Measurements from ENCODE around the gene LRRC63.
A peak's percentile ranks its signal among the peaks of the same experiment; 100 is the strongest.

The LRRC63 gene

DNA sequence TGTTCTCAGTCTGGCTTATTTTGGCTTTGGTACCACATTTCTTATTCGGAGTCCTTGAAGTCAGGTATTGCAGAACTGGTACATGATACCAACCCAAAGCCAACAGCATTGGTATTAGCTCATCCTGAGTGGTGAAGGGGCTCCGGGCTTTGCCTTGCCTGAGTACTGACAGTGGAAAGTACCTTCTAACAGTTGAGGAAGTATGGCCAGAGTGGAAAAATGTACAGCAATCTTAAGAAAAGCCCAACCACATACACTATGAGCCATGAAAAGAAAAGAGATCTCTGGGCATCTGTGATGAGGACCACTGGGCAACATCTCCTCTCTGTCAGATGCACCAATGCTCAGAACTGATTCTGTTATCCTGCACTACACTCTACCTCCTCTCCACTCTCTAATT, 38.1 kb upstream of the LRRC63 start:
- Histone ChIP-seq H3K4me1 (no peaks in the 10 kb centered on the region), H3K27me3 (ENCODE audit: low read depth) (no peaks in the 10 kb centered on the region), H3K4me3 (no peak overlapping the region), H3K36me3 (replicated peaks) (no peaks in the 10 kb centered on the region), H3K9me3 (no peaks in the 10 kb centered on the region)
- in situ Hi-C loops (cut with MboI; ENCODE audit: low sequenced_read_pairs) = no loop called here
- DNase-seq (ENCODE audit: low spot score in 2 of 2) = no peak

- Histone ChIP-seq H3K27me3 (ENCODE audit: low read depth) (no peaks in the 10 kb centered on the region), H3K36me3 (replicated peaks) (no peaks in the 10 kb centered on the region), H3K4me3 (no peak overlapping the region), H3K9me3 (no peaks in the 10 kb centered on the region), H3K4me1 (no peaks in the 10 kb centered on the region)
- DNase-seq (ENCODE audit: low spot score in 2 of 2) = no peak
- in situ Hi-C loops (cut with MboI; ENCODE audit: low sequenced_read_pairs) = no loop called here
Observed at GRCh38 chr13:46176756-46177155, 35.0 kb upstream of the LRRC63 start.

- no peaks in the 10 kb centered on the region for H3K9me3 ChIP-seq
- no peaks in the 10 kb centered on the region for H3K4me1 ChIP-seq
- no peaks in the 10 kb centered on the region for H3K27me3 ChIP-seq (ENCODE audit: low read depth)
- H3K4me3 ChIP-seq = no peak overlapping the region
- no peak for DNase-seq (ENCODE audit: low spot score in 2 of 2)
- in situ Hi-C loops (cut with MboI; ENCODE audit: low sequenced_read_pairs) = no loop called here
- H3K36me3 ChIP-seq (replicated peaks) = no peaks in the 10 kb centered on the region
Observed at GRCh38 chr13:46178143-46178542, 33.6 kb upstream of the LRRC63 start.

DNA sequence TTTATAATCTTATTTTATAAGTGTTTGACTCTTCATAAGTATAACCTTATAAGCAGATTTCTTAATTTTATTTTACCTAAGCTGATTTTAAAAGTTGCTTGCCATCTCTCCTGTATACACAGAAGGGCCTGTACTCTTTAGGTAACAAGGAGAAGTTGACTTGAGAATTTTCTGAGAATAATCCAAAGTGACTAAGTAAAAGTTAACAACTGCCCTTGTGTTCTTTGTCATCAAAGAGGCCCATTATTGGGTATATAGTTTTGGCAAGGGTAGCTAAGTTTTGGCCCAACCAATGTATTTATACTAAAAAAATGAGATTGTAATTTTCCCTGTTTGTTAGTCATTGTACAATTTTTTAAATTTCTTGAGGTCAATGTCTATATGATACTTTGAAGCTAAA, 32.9 kb upstream of the LRRC63 start:
- in situ Hi-C loops (cut with MboI; ENCODE audit: low sequenced_read_pairs) = no loop called here
- Histone ChIP-seq H3K36me3 (replicated peaks) (no peaks in the 10 kb centered on the region), H3K4me3 (no peak overlapping the region), H3K4me1 (no peaks in the 10 kb centered on the region), H3K9me3 (no peaks in the 10 kb centered on the region), H3K27me3 (ENCODE audit: low read depth) (no peaks in the 10 kb centered on the region)
- DNase-seq (ENCODE audit: low spot score in 2 of 2) = no peak

- DNase-seq (ENCODE audit: low spot score in 2 of 2) = no peak
- H3K4me1 ChIP-seq = no peaks in the 10 kb centered on the region
- in situ Hi-C loops (cut with MboI; ENCODE audit: low sequenced_read_pairs) = no loop called here
Observed at GRCh38 chr13:46179491-46179908, 32.2 kb upstream of the LRRC63 start.

DNA sequence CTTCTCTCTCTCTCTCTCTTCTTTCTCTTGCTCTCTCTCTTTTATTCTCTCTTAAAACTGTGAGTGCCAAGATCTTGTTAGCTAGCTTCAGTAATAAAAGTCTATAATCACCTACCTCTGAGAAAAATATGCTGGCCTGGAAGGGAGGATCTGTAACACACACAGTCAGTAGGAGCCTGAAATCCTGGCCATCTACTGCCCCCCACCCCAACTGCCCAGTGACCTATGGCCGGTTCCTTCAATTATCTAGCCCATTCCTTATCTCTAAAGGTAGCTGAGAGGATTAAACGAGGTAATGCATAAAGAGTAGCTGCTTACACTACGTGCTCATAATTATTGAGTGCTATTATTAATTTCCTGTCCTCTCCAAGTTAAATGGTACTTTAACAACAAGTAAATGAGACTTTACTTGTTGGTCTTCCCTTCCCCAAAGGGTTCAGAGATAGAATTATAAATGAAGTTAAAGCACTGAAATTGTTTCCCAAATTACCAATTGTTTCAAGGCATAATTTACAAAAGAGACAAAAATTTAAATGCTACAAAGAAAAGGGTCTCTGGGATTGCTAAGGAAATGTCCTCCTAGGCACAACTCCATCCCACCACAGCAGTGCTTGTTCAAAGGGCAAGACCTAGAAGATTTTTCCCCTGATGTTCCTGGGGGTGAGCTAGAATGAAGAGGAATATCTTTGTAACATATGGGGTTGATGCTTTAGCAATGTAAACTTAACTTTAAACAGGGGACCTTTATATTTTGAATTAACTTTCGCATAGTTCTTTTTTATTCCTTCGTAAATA, 31.6 kb upstream of the LRRC63 start:
- no peaks in the 10 kb centered on the region for H3K27me3 ChIP-seq (ENCODE audit: low read depth)
- no peak for DNase-seq (ENCODE audit: low spot score in 2 of 2)
- in situ Hi-C loops (cut with MboI; ENCODE audit: low sequenced_read_pairs) = no loop called here
- H3K36me3 ChIP-seq (replicated peaks) = no peaks in the 10 kb centered on the region
- no peaks in the 10 kb centered on the region for H3K4me1 ChIP-seq
- H3K9me3 ChIP-seq = no peaks in the 10 kb centered on the region
- no peak overlapping the region for H3K4me3 ChIP-seq

More at GRCh38 chr13:46179491-46179908, 32.2 kb upstream of the LRRC63 start:
- H3K9me3 ChIP-seq = no peaks in the 10 kb centered on the region
- no peak overlapping the region for H3K4me3 ChIP-seq
- no peaks in the 10 kb centered on the region for H3K27me3 ChIP-seq (ENCODE audit: low read depth)
- H3K36me3 ChIP-seq (replicated peaks) = no peaks in the 10 kb centered on the region

DNA sequence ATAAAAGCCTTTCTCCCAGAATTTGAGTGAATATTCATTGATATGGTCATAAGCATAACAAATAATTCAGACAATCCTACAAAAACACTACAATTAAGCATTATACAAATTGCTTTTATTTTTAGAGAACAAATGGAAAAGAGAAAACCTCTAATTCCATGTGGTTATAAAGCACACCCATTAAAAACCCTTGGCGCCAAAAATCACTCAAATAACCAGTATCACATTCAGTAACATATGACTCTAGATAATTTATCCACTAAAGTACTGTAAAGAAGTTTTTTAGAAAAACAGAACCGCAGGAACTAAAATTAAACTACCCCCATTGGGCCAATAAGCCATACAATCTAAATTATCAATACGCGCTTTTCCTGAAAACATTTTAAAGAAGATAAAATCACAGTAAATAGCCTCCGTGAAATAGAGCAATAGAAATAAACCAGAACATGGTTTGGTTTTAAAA, 30.3 kb upstream of the LRRC63 start:
- Histone ChIP-seq H3K4me1 (no peaks in the 10 kb centered on the region), H3K9me3 (no peaks in the 10 kb centered on the region), H3K4me3 (no peak overlapping the region), H3K36me3 (replicated peaks) (no peaks in the 10 kb centered on the region), H3K27me3 (ENCODE audit: low read depth) (no peaks in the 10 kb centered on the region)
- in situ Hi-C loops (cut with MboI; ENCODE audit: low sequenced_read_pairs) = no loop called here
- no peak for DNase-seq (ENCODE audit: low spot score in 2 of 2)

- no peak within 1 kb of the TSS for H3K4me3 ChIP-seq
- no peak for DNase-seq (ENCODE audit: low spot score in 2 of 2)
- H3K27me3 ChIP-seq (ENCODE audit: low read depth) = 0 out of 2 replicates have a peak, but pooled peaks cover under 1% of the 10 kb centered on the region
- H3K9me3 ChIP-seq = no peaks in the 10 kb centered on the region
- in situ Hi-C loops (cut with MboI; ENCODE audit: low sequenced_read_pairs) = no loop called here
- H3K4me1 ChIP-seq = no peaks in the 10 kb centered on the region
- no peaks in the 10 kb centered on the region for H3K36me3 ChIP-seq (replicated peaks)
Observed at GRCh38 chr13:46181840-46182490, 29.8 kb upstream of the LRRC63 start, which contains the start of gene LCP1. Gene LCP1, minus strand, starts transcription at chr13:46182177. Its CDS starts 22,515 bp downstream, at chr13:46159662.

GRCh38 chr13:46182491-46182877, 29.2 kb upstream of the LRRC63 start:
- H3K4me1 ChIP-seq = no peaks in the 10 kb centered on the region
- H3K9me3 ChIP-seq = no peaks in the 10 kb centered on the region
- no peak overlapping the region for H3K4me3 ChIP-seq
- in situ Hi-C loops (cut with MboI; ENCODE audit: low sequenced_read_pairs) = no loop called here
- no peak for DNase-seq (ENCODE audit: low spot score in 2 of 2)
- no peaks in the 10 kb centered on the region for H3K36me3 ChIP-seq (replicated peaks)
- H3K27me3 ChIP-seq (ENCODE audit: low read depth) = peaks cover 3% of the 10 kb centered on the region; the same call in 1 of the 2 replicates

DNA sequence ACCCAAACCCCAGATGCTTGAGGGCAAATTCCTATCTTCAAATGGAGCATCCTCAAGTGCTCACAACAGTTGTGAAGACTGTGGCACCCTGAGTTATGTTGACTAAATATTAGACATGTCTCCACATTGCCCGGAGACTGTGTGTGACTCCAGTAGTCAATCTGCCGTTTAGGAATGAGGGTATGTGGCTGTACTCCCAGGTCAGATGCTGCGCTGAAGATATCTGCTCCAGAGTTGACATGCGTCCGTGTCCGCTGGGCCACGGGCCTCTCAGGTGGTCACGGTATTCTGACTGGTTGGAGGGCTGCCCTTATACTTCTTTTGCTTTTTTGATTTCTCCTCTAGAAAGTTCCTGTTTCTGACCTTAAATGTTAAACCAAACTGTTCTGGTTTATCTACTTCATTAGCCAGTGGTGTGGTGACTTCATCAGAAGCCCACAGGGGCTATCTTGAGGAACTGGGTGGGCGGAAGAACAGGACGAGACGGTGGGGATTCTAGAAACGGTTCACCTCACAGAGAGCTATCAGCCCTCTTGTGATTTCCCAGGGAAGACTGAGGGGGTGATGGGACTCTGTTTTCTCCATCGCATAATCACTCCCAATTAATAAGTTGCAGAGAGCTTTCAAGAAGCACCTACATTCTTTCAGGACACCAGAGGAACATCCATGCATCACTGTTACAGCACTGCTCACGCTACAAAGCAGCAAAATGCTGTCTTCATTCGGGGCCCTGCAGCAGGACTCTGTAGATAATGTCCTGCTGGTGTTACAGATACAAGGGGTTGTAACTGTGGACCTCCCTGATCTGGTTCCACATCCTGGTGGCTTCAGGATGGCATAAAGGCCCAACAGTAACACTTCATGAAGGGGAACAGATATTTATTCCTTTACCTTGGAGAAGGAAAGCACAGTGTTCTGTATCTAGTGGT, 28.4 kb upstream of the LRRC63 start:
- Histone ChIP-seq H3K27me3 (ENCODE audit: low read depth) (peaks cover 3% of the 10 kb centered on the region; the same call in 1 of the 2 replicates), H3K36me3 (replicated peaks) (no peaks in the 10 kb centered on the region), H3K9me3 (no peaks in the 10 kb centered on the region), H3K4me1 (no peaks in the 10 kb centered on the region), H3K4me3 (no peak overlapping the region)
- in situ Hi-C loops (cut with MboI; ENCODE audit: low sequenced_read_pairs) = no loop called here
- DNase-seq (ENCODE audit: low spot score in 2 of 2) = no peak

DNA sequence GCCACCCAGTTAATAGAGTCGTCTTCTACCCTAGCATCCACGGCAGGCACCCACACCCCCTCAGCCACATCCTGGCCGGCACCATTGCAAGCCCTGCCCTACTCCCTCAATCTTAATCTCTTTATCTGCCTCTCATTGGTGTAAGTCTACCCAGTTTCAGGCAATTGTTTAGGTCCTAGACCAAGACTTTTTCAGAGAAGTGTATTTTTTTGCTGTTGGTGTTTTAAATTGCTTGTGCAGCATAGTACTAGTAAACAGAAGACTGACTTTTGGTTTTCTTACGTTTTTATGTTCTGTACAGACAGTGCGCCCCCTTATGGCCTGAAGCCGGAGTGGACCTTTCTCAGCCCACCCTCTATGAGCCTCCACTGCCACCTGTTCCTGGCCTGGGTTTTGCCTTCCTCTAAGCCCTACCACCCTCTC, 27.4 kb upstream of the LRRC63 start:
- H3K4me1 ChIP-seq = no peaks in the 10 kb centered on the region
- no peak overlapping the region for H3K4me3 ChIP-seq
- in situ Hi-C loops (cut with MboI; ENCODE audit: low sequenced_read_pairs) = no loop called here
- no peaks in the 10 kb centered on the region for H3K9me3 ChIP-seq
- DNase-seq (ENCODE audit: low spot score in 2 of 2) = peak; percentile 36 to 76
- H3K27me3 ChIP-seq (ENCODE audit: low read depth) = peaks cover 3% of the 10 kb centered on the region; the same call in 1 of the 2 replicates
- no peaks in the 10 kb centered on the region for H3K36me3 ChIP-seq (replicated peaks)

DNA sequence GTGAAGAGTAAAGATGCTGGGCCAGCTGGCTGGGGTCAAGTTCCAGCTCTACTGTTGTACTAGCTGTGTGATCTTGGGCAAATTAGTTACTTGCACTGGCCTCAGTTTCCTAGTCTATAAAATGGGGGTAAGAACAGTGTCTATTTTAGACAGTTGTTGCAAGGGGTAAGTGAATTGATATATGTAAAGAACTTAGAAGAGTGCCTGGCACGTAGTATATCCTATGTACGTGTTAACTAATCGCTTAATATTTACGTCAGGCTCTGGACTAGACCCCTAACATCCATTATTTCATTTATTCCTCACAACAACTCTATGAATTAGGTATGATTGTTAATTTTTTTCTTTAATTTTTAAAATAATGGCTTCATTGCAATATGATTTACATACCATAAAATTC, 26.1 kb upstream of the LRRC63 start:
- in situ Hi-C loops (cut with MboI; ENCODE audit: low sequenced_read_pairs) = no loop called here
- H3K9me3 ChIP-seq = no peaks in the 10 kb centered on the region
- no peaks in the 10 kb centered on the region for H3K36me3 ChIP-seq (replicated peaks)
- DNase-seq (ENCODE audit: low spot score in 2 of 2) = no peak
- no peaks in the 10 kb centered on the region for H3K4me1 ChIP-seq
- H3K4me3 ChIP-seq = no peak overlapping the region
- peaks cover 3% of the 10 kb centered on the region; the same call in 1 of the 2 replicates for H3K27me3 ChIP-seq (ENCODE audit: low read depth)

GRCh38 chr13:46192412-46192811, 19.3 kb upstream of the LRRC63 start:
- DNase-seq (ENCODE audit: low spot score in 2 of 2) = no peak
- H3K4me1 ChIP-seq = no peaks in the 10 kb centered on the region
- in situ Hi-C loops (cut with MboI; ENCODE audit: low sequenced_read_pairs) = no loop called here
- H3K27me3 ChIP-seq (ENCODE audit: low read depth) = no peaks in the 10 kb centered on the region
- H3K36me3 ChIP-seq (replicated peaks) = no peaks in the 10 kb centered on the region
- H3K4me3 ChIP-seq = no peak overlapping the region
- H3K9me3 ChIP-seq = no peaks in the 10 kb centered on the region

Measured in HAP-1 (cell line).